ENCODE data around the gene GNG2.

DNA sequence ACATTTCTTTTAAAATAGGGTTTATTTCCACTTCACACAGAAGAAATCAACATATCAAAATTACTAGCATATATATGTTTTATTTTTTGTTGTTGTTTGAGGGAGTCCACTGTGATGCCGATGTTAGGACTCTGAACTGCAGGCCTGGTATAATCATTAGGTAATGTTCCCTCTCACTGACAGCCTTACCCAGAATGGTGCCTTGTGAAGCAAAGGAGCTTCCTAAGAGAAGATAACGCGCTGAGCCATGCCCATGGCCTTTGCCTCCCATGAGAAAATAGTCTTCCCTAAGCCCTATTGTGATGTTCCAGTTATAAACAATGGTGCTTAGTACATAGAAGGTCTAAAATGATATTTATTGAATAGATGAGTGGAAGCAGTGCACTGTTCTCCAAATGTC, 12.0 kb downstream of the GNG2 start:
- TF ChIP-seq, protein P1, sequence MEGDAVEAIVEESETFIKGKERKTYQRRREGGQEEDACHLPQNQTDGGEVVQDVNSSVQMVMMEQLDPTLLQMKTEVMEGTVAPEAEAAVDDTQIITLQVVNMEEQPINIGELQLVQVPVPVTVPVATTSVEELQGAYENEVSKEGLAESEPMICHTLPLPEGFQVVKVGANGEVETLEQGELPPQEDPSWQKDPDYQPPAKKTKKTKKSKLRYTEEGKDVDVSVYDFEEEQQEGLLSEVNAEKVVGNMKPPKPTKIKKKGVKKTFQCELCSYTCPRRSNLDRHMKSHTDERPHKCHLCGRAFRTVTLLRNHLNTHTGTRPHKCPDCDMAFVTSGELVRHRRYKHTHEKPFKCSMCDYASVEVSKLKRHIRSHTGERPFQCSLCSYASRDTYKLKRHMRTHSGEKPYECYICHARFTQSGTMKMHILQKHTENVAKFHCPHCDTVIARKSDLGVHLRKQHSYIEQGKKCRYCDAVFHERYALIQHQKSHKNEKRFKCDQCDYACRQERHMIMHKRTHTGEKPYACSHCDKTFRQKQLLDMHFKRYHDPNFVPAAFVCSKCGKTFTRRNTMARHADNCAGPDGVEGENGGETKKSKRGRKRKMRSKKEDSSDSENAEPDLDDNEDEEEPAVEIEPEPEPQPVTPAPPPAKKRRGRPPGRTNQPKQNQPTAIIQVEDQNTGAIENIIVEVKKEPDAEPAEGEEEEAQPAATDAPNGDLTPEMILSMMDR (IDR thresholded peaks at IDR 0.05; ENCODE audit: low read length): no peak
- TF ChIP-seq EZH2 (optimal IDR thresholded peaks at IDR 0.05; ENCODE audit: low read depth, low read length): no peak
- no peak for TF ChIP-seq EZH2phosphoT487 (IDR thresholded peaks at IDR 0.05; ENCODE audit: low read length)

Data from MM.1S (cell line).